GM19035 (cell line): ENCODE measurements around the gene ACSF3.

Experiments used
- ATAC-seq: cut with Tn5 transposase; IDR thresholded peaks from one replicate; pipeline ENCODE4 v1.9.1; 2021; ENCODE audit not compliant: unreplicated experiment

The ACSF3 gene

GRCh38 chr16:89093602-89094251, at the start of gene ACSF3:
Gene ACSF3 (plus strand): TSS chr16:89093852. CDS start chr16:89100682, 6,830 bp downstream.
- peak; percentile 59 for ATAC-seq

GRCh38 chr16:89044418-89045180, 49.1 kb upstream of the ACSF3 start:
- no peak for ATAC-seq

- no peak for ATAC-seq
Measured at GRCh38 chr16:89045181-89045815, 48.4 kb upstream of the ACSF3 start.

DNA sequence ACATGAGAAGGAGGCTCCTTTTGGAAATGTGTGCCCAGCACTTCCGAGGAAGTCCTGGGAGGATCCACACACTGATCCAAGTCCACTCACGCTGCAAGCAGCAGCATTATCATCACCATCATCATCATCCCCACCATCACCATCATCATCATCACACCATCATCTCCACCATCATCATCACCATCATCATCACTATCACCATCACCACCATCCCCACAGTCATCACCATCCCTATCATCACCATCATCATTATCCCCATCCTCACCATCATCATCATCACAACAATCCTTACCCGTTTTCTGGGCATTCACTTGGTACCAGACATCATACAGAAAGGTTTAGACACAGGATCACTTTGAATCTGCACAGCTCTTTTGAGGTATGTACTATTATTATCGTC, 47.8 kb upstream of the ACSF3 start:
- no peak for ATAC-seq

DNA sequence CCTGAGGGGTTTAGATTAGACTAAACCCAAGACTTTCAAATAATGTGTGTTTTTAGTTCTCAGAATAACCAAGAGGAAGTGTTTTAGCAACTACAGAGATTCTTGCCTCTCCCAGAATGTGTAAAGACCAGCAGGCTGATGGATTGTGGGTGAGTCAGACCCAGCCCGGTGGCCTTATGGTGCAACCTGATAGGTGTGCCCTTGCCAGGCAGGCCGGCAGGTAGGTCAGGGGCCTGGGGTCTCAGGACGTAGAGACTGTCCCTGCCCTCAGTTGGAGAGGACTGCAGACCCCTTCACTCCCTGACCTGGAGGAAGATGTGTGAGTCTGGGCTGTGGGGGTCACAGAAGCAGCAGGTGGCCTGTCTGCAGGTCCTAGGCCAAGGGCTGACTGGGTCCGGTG, 47.2 kb upstream of the ACSF3 start:
- ATAC-seq: no peak

- ATAC-seq: no peak
Measured at GRCh38 chr16:89047331-89048089, 46.1 kb upstream of the ACSF3 start.

- ATAC-seq: no peak
Measured at GRCh38 chr16:89048090-89048725, 45.4 kb upstream of the ACSF3 start.

DNA sequence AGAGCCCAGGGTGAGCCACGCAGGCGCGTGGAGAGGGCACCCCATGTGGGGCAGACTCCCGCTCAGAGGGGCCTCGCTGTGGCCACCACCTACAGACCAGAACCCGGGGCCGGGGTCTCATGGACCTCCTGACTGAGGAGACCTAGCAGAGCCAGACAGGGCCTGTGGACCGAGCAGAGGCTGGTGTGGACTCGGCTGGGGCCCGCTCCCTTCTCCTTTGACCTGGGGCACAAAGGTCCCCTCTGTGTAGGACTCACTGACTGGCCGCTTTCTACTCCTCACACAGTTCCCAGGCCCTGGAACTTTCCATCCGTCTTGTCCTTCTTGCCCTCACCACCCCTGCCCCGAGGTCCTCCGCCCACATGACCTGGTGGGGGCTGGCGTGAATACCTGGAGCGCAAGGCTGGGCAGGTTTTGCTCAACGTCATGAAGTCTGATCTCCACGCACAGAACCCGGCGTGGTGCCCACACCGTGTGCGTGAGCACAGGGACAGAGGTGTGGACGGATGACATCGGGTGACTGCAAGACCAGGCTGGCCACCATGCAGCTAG, 44.7 kb upstream of the ACSF3 start:
- ATAC-seq: no peak

- no peak for ATAC-seq
Measured at GRCh38 chr16:89049484-89050118, 44.1 kb upstream of the ACSF3 start.

DNA sequence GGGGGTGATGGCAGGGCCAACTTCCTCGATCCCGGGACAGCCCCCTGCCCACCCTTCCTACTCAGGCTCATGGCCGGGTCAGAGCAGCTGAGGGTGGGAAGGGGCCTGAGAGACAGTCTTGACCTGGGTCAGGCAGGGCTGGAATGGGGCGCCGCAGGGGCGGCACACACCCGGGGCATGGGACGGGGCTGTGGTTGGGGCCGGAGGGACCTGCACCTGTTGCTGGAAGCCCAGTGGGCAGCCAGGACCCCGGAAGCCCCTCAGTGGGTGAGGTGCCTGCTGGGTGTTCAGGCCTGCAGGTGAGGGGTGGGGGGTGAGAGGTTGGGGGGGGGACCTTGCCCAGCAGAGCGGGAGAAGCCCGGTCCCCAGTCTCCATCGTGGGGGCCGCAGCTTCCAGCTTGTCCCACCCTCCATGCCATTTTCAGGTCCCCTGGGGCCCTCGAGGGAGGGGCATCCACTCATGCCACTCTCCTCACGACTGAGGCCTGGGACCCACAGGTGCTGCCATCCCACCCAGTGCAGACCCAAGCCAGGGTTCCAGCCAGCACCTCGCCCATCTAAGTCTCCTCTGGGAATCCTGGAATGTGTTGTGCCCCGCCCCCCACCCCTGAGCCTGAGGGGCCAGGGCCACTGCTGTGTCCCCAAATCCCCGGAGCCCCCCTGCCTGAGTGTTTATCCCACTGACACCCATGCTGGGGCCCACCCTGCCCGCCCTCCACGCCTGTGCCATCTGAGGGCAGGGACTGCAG, 43.4 kb upstream of the ACSF3 start:
- no peak for ATAC-seq

- no peak for ATAC-seq
Measured at GRCh38 chr16:89050868-89051311, 42.8 kb upstream of the ACSF3 start.

DNA sequence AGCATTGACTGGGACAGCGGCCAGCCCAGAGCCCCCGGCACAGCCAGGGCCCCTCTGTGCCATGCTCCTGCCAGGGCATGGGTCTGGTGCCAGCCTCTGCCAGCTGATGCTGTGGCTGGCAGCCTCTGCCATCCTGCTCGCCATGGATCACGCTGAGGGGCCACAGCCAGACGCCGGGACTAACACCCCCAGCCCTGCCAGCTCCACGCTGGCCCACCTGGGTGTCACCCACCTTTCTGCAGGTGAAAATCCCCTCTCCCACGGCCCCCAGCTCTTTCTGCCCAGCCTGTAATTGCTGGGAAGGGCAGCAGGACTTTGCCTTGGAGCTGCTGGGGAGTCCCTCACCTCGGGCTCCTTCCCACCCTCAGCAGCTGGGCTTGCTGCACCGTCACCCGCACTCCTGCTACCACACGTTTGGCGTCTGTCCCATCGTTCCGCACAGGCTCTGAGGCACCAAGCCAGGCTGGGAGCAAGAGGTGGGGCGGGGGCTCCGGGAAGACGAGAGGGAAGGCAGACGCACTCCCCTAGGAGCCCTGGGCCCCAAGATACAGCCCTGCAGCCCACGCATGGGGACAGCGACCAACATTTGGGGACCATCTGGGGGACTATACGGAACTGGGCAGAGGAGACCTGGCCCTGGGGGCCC, 42.0 kb upstream of the ACSF3 start:
- ATAC-seq: no peak

DNA sequence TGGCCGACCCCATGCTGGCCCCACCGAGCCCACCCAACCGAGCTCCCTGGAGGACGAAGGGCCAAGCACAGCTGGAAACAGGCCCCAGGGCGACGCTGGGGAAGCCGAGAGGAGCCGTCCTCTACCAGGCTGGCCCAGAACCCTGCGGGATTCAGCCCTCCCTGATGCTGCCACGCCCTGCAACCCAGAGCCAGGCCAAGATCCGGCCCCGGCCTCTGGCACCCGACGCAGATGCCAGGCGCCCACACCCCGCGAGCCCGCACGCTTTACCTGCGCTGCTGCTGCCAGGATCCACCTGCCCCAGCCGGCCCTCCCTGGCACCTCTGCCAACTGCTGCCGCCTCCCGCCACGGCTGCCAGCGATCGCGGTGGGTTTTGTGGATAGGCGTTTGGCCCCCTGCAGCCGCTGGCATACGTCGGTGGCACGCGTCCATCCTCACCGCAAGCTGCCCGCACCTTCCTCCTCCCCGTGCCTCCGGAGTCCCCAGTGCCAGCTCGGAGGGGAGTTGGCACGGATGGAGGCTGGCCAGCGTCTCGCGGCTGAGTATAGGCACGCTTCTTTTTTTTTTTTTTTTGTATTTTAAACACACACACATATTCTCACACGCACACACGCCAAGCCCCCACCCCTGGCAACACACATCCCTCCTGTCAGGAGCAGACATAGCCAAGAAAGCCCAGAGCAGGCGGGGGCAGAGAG, 41.3 kb upstream of the ACSF3 start:
- no peak for ATAC-seq

DNA sequence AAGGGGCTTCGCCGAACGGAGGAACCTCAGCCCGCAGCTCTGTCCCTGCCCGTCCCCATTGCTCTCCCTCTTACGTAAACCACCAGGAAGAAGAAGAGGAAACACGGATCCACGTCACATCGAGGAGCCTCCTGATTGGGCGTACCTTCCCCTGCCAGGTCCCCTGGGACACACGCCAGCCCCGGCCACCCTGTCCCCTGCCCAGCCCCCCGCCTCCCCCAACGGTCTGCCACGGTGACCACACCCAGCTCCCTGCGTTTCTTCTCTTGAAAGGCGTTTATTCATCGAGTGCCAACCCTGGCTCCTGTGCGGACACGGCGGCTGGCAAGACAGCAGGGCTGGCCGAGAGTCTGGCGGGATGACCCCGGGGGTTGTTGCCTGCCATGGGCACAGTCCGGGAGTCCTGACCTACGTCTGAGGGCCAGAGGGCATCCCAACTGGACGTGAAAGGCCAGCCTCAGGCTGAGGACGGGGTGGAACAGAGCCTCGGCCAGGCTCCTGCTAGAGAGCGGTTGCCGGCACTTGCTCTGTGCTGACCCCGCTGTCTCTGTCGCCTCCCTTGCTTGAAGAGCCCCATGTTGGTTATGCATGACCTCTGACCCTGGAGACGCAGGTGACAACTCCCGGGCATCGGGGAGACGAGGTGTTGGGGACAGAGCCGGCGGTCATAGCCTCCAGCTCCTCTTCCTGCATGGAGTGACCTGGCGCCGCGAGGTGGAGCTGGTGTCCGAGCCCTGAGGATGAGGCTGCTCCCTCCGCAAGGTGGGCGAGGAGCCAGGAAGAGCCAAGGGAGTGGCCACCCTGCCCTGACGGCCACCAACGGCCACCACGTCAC, 40.5 kb upstream of the ACSF3 start:
- ATAC-seq: no peak

GRCh38 chr16:89053725-89054029, 40.0 kb upstream of the ACSF3 start:
- no peak for ATAC-seq

DNA sequence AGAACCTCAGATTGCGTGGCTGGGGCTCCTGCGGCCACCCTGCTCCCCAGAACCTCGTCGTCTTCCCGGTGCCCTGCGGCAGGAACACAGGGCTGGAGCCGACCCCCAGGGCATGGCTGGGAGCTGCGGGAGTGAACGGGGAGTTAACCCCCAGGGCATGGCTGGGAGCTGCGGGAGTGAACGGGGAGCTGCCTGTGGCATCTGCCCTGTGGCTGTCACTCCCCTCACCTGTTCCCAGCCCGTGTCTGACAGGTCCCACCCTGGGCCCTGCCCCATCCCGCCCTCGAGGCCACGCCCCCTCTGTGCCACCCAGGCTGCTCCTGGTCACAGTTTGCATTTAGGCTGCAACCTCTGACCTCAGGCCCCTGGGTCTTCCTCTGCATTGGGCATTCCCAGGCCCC, 39.4 kb upstream of the ACSF3 start:
- no peak for ATAC-seq

GRCh38 chr16:89054714-89055113, 38.9 kb upstream of the ACSF3 start:
- no peak for ATAC-seq

- no peak for ATAC-seq
Measured at GRCh38 chr16:89055313-89055712, 38.3 kb upstream of the ACSF3 start.
